HG03039 (cell line): ENCODE results near the gene CD19.
"Not testable (repeated sequence)": the region's sequence is repeated elsewhere in the genome, so short reads cannot be mapped to it uniquely, and the experiment has no call there.

ENCODE experiments used
- ATAC-seq: cut with Tn5 transposase; IDR thresholded peaks from one replicate; pipeline ENCODE4 v1.9.1; 2021; ENCODE audit warnings: mild to moderate bottlenecking, moderate library complexity; ENCODE audit not compliant: unreplicated experiment

Gene CD19

GRCh38 chr16:28905800-28906372 lies 25.9 kb upstream of the CD19 start:
- ATAC-seq: no peak

GRCh38 chr16:28910086-28911031 lies 21.4 kb upstream of the CD19 start:
- no peak for ATAC-seq

DNA sequence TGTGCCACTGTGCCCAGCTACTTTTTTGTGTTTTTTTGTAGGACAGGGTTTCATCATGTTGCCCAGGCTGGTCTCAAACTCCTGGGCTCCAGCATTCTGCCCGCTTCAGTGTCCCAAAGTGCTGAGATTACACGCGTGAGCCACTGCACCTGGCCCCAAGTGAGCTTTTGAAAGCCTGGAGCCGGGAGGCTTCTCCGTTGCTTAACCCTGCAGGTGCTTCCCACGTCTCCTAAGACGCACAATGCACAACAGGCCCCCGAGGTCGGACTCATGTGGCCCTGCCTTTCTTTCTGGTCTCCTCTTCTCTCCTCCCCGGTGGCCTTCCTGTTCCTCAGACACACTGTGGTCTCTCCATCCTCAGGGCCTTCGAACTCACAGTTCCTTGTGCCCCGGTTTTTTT lies 19.2 kb upstream of the CD19 start:
- no peak for ATAC-seq

DNA sequence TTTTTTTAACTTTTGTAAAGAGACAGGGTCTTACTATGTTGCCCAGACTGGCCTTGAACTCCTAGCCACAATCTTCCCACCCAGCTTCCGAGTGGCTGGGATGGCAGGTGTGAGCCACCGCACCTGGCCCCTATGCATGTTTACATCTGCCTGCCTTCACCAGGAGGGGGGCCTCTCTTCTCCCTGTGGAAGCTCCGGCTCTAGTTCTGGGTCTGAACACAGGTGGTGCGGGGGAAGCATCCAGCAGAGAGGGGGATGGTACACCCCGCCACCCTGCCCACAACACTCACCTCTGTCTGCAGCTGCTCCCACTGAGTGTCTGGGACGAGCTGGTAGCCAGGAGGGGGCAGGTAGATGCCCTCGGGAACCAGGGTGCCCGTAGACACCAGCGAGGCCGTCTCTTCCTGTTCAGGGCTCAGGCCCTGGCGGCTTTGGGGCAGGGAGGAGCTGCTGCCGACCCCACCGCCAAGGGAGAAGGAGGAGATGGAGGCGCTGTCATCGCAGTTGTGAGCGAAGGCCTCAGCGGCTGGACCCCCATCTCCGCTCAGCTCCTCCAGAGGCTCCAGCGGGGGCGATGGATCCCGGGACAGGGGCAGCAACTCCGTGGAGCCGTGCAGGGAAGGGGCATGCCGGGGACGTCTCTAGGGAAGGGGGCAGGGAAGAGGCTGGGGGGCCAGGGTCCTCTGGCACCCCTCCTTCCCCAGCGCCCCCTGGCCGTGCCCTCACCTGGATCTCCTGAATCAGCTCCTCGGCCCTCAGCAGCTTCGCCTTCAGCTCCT lies 17.6 kb upstream of the CD19 start:
- ATAC-seq: no peak

- ATAC-seq: no peak
Observed at GRCh38 chr16:28915181-28915580, 16.6 kb upstream of the CD19 start.

GRCh38 chr16:28917095-28917494 lies 14.7 kb upstream of the CD19 start:
- ATAC-seq: no peak

- no peak for ATAC-seq
Observed at GRCh38 chr16:28918698-28919097, 13.1 kb upstream of the CD19 start.

- ATAC-seq: no peak
Observed at GRCh38 chr16:28923231-28923587, 8.6 kb upstream of the CD19 start.

GRCh38 chr16:28923652-28924398 lies 7.9 kb upstream of the CD19 start:
- peak; percentile 34 for ATAC-seq

DNA sequence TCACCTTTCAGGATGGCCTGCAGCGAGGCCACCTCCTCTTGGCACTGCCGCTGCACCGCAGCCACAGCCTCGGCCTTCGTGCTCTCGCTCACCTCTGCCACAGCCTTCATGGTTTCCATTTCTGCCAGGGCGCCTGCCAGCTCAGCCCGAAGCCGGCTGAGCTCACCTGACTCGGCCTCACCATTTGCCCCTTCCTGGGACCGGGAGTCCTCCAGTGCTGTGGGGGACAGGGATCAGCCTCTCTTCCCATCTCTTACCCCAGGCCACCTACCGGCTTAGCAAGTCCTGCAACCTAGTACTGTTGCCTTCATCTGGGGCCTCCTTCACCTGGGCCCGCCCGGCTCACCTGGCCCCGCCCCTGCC lies 7.4 kb upstream of the CD19 start:
- no peak for ATAC-seq

DNA sequence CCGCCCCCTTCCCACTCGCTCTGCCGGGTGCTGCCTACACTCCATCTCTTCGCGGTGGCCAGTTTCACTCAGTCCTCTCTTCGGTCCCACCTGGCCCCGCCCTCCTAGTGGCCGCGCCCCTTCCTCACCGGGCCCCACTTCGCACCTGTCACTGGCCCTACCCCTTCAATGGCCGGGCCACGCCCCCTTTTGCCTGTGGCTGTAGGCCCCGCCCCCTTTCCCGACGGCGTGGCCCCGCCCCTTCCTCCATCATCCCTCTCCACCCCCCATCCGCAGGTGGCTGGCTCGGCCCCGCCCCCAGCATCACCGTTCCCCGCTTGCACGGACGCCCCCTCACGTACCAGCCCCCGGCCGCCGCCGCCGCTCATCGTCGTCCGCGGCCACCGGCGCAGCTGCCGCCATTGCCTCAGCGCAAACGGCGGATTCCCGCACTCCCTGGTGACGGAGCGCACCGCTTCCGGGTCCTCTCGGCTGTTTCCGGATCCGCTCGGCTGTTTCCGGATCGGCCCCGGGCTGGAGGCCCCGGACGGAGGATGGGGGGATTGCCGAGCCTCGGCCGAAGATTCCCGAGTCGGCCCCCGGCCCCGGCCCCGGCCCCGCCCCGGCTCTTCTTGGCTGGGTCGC lies 6.9 kb upstream of the CD19 start, which contains the start of gene RABEP2:
RABEP2 (minus strand) TSS at position 477 of the 624 bp plus-strand sequence; CDS start at position 402, 75 bp downstream.
- peak; percentile 62 for ATAC-seq

GRCh38 chr16:28925386-28926228 lies 6.2 kb upstream of the CD19 start:
- ATAC-seq: peak; percentile 24

DNA sequence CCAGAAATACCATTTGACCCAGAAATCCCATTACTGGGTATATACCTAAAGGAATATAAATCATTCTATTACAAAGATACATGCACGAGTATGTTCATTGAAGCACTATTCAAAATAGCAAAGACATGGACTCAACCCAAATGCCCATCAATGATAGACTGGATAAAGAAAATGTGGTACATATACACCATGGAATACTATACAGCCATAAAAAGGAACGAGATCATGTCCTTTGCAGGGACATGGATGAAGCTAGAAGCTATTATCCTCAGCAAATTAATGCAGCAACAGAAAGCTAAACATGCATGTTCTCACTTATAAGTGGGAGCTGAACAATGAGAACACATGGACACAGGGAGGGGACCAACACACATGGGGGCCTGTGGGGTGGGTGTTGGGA lies 5.5 kb upstream of the CD19 start:
- not testable (repeated sequence) for ATAC-seq

DNA sequence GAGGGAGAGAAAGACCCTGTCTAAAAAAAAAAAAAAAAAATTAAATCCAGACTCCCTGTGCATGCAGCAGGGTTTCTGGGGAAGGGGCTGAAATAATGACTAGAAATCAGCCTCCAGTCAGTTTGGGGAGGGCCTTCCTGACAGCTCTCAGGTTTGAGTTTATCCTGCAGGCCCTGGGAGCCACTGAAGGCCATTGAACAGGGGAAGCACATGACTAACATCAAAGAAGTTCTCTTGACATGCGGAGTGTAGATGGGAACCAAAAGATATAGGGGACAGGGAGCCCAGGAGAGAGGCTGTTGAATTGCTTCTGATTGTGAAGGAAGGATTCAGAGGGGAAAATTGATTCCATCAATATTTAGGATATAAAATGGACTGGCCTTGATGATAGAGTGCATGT lies 4.0 kb upstream of the CD19 start:
- ATAC-seq: no peak

DNA sequence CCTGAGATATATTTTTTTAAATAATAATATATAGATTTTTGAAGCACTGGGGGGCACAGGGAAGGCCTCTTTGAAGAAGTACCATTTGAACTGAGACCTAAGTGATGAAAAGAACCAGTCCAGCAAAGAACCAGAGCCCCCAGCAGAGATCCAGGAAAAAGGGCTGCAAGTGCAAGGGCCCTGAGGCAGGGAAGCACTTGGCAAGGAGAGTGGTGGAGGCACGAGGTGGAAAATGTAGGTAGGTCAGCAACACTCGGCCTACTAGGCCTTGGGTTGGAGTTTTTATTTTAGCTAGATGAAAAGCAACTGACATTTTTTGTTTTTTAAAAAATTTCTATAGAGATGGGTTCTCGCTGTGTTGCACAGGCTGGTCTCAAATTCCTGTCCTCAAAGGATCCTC lies 1.6 kb upstream of the CD19 start:
- ATAC-seq: no peak

DNA sequence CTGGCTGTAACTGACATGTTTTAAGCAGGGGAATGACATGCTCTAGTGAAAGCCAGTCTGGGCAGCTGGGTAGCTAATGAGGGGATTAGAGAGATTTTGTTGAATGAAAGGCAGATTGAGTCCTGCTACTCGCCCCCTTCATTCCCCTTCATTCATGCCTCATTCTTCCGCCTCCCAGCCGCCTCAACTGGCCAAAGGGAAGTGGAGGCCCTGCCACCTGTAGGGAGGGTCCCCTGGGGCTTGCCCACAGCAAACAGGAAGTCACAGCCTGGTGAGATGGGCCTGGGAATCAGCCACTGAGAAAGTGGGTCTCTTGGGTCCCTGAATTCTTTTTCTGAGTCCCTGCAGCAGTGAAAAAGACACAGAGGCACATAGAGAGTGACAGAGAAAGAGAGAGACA lies 1.1 kb upstream of the CD19 start:
- ATAC-seq: no peak

GRCh38 chr16:28932339-28933141 lies 769 bp downstream of the CD19 start:
- ATAC-seq: no peak

- no peak for ATAC-seq
Observed at GRCh38 chr16:28933171-28933570, 1.4 kb downstream of the CD19 start.

GRCh38 chr16:28935346-28935745 lies 3.6 kb downstream of the CD19 start:
- ATAC-seq: no peak
